Measurements from ENCODE around the gene PAX2.

PAX2 gene

GRCh38 chr10:100866575-100867098, 121.3 kb downstream of the PAX2 start:
- ChIA-PET CTCF (interaction anchor here (0.9 kb wide), 1 partner anchor 314 kb away, joined by 3 read pairs; no protein-coding TSS in a partner anchor), POLR2A (ENCODE audit: low non-redundant PET) (no interaction called here)
- TF ChIP-seq, protein P1, sequence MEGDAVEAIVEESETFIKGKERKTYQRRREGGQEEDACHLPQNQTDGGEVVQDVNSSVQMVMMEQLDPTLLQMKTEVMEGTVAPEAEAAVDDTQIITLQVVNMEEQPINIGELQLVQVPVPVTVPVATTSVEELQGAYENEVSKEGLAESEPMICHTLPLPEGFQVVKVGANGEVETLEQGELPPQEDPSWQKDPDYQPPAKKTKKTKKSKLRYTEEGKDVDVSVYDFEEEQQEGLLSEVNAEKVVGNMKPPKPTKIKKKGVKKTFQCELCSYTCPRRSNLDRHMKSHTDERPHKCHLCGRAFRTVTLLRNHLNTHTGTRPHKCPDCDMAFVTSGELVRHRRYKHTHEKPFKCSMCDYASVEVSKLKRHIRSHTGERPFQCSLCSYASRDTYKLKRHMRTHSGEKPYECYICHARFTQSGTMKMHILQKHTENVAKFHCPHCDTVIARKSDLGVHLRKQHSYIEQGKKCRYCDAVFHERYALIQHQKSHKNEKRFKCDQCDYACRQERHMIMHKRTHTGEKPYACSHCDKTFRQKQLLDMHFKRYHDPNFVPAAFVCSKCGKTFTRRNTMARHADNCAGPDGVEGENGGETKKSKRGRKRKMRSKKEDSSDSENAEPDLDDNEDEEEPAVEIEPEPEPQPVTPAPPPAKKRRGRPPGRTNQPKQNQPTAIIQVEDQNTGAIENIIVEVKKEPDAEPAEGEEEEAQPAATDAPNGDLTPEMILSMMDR (conservative IDR thresholded peaks at IDR 0.05; ENCODE audit: low read depth): no peak
- DNase-seq (ENCODE audit: low spot score): no peak
- no peak overlapping the region for H3K27ac ChIP-seq

DNA sequence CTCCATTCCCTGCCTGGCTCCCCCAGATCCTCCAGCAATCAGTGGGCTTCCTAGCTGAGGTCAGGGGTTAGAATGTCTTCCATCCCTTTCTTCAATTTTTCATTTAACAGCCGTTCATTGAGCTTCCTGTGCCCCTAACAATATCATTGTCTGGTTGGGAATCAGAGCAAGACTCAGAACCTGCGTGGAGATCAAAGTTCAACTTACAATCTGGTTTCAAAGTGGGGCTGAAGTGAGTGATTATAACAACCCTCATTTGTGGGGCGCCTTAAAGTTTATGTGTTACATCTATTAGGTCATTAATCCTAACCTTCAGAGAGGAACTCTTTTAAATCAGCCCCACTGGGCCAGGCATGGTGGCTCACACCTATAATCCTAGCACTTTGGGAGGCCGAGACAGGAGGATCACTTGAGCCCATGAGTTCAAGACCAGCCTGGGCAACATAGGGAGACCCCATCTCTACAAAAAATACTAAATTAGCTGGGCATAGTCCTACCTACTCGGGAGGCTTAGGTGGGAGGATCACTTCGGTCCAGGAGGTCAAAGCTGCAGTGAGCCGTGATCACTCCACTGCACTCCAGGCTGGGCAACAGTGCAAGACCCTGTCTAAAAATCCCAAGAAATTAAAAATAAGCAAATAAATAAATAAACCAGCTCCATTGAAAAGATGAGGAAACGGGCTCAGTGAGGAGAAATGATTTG, 122.0 kb downstream of the PAX2 start:
- CTCF ChIA-PET: interaction anchor here (0.6 to 0.9 kb wide), 2 partner anchors 315 to 349 kb away, joined by 3 to 4 read pairs; no protein-coding TSS in a partner anchor

DNA sequence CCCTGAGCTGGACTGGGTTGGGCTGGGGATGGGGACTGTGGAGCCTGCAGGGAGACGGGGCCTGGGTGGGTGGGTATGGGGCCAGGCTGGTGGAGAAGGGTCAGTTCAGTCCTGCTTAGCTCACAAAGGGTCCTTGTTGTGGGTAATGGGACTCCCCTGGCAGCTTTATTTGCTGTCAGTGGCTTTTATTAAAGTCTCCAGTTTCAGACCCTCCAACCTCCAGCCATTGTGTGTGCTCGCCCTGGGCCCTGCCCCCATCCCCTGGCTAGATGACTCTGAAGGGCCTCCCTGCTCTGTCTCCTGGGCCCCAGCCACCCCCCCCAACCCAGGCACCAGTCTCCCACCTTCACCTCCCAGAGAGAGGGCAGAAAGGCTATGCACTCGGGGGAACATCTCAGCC, 123.0 kb downstream of the PAX2 start:
- H3K27ac ChIP-seq: no peak overlapping the region
- POLR2A ChIA-PET (ENCODE audit: low non-redundant PET): no interaction called here
- CTCF ChIA-PET: interaction anchor here (0.8 to 1.3 kb wide), 2 partner anchors 10 to 306 kb away, joined by 3 read pairs; no protein-coding TSS in a partner anchor
- TF ChIP-seq, protein P1 (conservative IDR thresholded peaks at IDR 0.05; ENCODE audit: low read depth): no peak
- DNase-seq (ENCODE audit: low spot score): no peak

More for the DNA sequence above, 122.0 kb downstream of the PAX2 start:
- DNase-seq (ENCODE audit: low spot score): no peak
- POLR2A ChIA-PET (ENCODE audit: low non-redundant PET): no interaction called here
- TF ChIP-seq, protein P1 (conservative IDR thresholded peaks at IDR 0.05; ENCODE audit: low read depth): no peak
- H3K27ac ChIP-seq: no peak overlapping the region

DNA sequence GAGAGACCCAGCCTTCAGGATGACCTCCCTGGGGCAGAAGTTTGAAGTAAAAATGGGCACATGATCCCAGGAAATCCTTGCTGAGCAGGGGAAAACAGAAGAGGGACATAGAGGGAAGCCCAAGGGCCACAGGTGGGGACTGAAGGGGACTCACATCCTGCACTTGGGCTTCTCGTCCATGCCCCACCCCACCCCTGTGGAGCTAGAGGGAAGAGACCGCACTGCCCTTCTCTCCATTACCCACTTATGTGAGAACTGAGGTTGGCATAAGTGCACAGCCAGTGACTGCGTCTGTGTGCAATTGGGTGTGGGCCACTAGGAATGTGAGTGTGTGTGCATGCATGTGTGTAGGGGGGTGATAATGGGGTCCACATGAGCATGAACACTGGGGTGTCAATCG, 124.0 kb downstream of the PAX2 start:
- DNase-seq (ENCODE audit: low spot score): no peak
- CTCF ChIA-PET: interaction anchor here (0.6 to 1.3 kb wide), 2 partner anchors 76 to 307 kb away, joined by 3 read pairs; no protein-coding TSS in a partner anchor
- no peak overlapping the region for H3K27ac ChIP-seq
- TF ChIP-seq, protein P1 (conservative IDR thresholded peaks at IDR 0.05; ENCODE audit: low read depth): no peak
- POLR2A ChIA-PET (ENCODE audit: low non-redundant PET): no interaction called here

- H3K27ac ChIP-seq: no peak overlapping the region
- DNase-seq (ENCODE audit: low spot score): peak; percentile 62
- ChIA-PET POLR2A (ENCODE audit: low non-redundant PET) (no interaction called here), CTCF (interaction anchor here (0.6 to 2.5 kb wide), 9 partner anchors 23 to 347 kb away, joined by 3 to 15 read pairs (median 3); no protein-coding TSS in a partner anchor)
- TF ChIP-seq, protein P1 (conservative IDR thresholded peaks at IDR 0.05; ENCODE audit: low read depth): no peak; the same call in 1 of the 2 replicates
Observed at GRCh38 chr10:100872034-100872791, 126.8 kb downstream of the PAX2 start.

DNA sequence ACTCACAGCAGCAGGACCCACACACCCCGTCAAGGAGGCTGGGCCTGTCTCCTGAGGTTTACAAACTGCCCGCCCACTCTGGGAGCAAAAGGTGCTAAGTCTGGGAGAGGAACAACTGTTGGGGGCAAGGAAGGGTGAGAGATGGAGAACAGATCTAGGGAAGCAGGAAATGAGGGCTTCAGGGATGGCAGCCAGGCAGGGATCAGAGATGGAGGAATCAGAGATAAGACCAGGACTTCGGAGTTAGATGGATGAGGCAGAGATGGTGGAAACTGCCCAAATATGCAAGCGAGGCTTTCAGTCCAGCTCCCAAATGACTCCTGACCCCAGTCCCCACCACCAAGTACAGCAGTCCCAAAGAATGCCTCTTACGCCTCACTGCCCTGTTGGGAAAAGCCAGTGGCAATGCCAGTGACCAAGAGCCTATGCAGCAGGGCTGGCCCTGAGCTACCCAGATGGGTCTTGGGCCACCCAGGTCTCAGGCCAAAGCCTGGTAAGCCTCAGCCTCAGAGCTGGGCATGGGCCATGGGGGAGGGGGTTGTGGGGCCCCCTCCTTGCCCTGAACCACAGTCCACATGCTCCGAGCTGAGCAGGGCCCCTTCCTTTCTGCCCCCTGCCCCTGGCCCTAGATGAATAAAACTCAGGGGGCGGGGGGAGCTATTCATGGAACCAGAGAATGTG, 127.9 kb downstream of the PAX2 start:
- ChIA-PET POLR2A (ENCODE audit: low non-redundant PET) (no interaction called here), CTCF (interaction anchor here (0.7 to 0.9 kb wide), 2 partner anchors 24 to 267 kb away, joined by 3 read pairs; no protein-coding TSS in a partner anchor)
- H3K27ac ChIP-seq: no peak overlapping the region
- DNase-seq (ENCODE audit: low spot score): no peak
- TF ChIP-seq, protein P1 (conservative IDR thresholded peaks at IDR 0.05; ENCODE audit: low read depth): no peak
